SIG-M5 treated with dmso at 0.1 percent for 504 hours (cell line): ENCODE measurements around the gene CD2BP2.
"Not testable (repeated sequence)": the region's sequence is repeated elsewhere in the genome, so short reads cannot be mapped to it uniquely, and the experiment has no call there.

Source experiments
- DNase-seq: peaks from one replicate; lab custom pipeline; 2025; ENCODE audit not compliant: unreplicated experiment; lab: John Stamatoyannopoulos, UW

CD2BP2 gene

GRCh38 chr16:30355144-30355953, at the start of gene CD2BP2:
TSS of gene CD2BP2 (minus strand) at chr16:30355308. CDS start at chr16:30354681, 627 bp downstream.
- peak; percentile 99 for DNase-seq

GRCh38 chr16:30401768-30402425, 46.8 kb upstream of the CD2BP2 start:
- DNase-seq, result no peak

GRCh38 chr16:30399435-30400186, 44.5 kb upstream of the CD2BP2 start:
- DNase-seq, result no peak

DNA sequence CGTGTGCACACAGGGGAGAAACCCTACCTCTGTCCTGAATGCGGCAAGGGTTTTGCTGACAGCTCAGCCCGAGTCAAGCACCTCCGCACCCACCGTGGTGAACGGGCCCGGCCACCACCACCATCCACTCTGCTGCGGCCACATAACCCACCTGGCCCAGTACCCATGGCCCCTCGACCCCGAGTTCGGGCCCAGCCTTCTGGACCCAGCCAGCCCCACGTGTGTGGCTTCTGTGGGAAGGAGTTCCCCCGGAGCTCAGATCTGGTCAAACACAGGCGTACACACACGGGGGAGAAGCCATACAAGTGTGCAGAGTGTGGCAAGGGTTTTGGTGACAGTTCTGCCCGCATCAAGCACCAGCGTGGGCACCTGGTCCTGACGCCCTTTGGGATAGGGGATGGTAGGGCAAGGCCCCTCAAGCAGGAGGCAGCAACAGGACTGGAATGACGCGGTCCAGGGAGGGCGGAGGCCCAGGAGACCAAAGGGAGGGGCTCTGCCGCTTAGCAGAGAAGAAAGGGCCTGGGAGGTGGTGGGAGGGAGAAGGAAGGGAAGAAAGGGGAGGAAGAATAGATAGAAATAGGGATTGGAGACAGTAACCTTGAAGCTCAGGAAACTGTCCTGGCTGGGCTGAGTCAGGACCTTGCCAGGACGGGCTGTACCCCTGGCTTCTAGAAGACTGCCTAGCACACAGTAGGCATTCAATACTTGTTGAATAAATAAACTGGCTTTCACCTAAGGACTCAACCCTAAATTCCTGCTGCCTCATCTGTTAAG, 43.7 kb upstream of the CD2BP2 start:
- DNase-seq, result no peak

DNA sequence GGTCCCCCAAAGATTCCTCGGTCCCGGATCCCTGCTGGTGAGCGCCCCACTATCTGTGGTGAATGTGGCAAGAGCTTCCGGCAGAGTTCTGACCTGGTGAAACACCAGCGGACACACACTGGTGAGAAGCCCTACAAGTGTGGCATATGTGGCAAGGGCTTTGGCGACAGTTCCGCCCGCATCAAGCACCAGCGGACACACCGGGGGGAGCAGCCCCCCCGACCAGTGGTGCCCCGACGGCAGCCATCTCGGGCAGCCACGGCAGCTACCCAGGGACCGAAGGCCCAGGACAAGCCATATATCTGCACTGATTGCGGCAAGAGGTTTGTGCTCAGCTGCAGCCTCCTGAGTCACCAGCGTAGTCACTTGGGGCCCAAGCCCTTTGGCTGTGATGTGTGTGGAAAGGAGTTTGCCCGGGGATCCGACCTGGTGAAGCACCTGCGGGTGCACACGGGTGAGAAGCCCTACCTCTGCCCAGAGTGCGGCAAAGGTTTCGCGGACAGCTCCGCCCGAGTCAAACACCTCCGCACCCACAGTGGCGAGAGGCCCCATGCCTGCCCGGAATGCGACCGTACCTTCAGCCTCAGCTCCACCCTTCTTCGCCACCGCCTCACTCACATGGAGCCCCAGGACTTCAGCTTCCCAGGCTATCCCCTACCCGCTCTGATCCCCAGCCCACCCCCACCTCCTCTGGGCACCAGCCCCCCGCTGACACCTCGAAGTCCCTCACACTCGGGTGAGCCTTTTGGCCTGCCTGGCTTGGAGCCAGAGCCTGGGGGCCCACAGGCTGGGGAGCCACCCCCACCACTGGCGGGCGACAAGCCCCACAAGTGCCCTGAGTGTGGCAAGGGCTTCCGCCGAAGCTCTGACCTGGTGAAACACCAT, 42.9 kb upstream of the CD2BP2 start:
- no peak for DNase-seq

- DNase-seq, result no peak
These were observed 41.9 kb upstream of the CD2BP2 start for GRCh38 chr16:30397056-30397455.

DNA sequence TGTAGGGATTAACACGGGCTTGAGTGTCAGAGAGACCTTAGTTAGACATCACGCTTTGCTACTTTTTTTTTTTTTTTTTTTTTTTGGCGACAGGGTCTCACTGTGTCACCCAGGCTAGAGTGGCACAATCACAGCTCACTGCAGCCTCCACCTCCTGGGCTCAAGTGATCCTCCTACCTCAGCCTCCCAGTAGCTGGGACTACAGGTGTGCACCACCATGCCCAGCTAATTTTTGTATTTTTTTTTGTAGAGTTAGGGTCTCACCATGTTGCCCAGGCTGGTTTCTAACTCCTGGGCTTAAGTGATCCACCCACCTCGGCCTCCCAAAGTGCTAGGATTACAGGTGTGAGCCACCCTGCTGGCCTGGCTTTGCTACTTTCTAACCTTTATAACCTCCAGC, 41.5 kb upstream of the CD2BP2 start:
- not testable (repeated sequence) for DNase-seq

GRCh38 chr16:30395992-30396585, 41.0 kb upstream of the CD2BP2 start:
- no peak for DNase-seq

DNA sequence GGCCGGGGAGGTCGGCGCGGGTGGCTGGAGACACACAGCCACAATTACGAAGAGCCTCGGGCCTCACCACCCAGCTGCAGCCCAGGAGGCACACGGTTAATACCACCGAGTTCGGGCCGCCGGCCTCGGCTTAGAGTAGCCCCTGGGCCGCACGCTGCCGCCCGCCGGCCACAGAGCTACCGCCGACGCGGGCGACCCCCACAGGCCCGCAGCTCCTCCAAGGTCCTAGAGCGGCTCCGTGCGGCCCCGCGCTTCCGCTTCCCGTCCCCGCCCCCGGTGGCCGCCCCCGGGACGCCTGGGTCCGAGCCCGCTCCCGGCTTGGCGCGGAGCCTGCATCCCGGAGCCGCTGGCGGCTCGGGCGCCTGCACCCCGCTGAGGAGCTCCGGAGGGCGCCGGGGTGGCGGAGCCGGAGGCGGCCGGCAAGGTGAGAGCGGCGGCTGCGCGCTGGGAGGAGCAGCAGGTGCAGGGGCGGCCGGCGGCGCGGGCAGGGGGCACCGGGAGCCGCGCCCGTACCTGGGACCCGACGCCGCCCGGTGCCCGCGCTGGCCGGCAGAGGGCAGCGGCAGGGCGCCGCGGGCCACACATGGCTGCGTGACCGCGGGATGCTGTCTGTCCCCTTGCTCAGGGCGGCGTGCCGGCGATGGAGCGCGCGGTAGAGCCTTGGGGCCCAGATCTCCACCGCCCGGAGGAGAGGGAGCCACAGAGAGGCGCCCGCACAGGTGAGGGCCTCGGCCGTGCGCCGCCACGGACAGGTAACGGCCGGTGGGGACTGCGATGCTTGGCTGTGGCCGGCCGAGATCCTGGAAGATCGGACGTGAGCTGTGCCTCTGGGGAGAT, 40.3 kb upstream of the CD2BP2 start, which contains the start of gene ZNF48:
TSS of gene ZNF48 (plus strand) at position 266 of the 837 bp plus-strand sequence. CDS start at position 641, 375 bp downstream.
- DNase-seq, result peak; percentile 78

GRCh38 chr16:30394592-30395154, 39.6 kb upstream of the CD2BP2 start:
- no peak for DNase-seq

- no peak for DNase-seq
These were observed 28.4 kb upstream of the CD2BP2 start for GRCh38 chr16:30383521-30383920.

GRCh38 chr16:30382111-30382881, 27.2 kb upstream of the CD2BP2 start, which contains the start of gene SEPTIN1:
TSS of gene SEPTIN1 (minus strand) at chr16:30382561. CDS start at chr16:30382542, 19 bp downstream.
- DNase-seq, result no peak

DNA sequence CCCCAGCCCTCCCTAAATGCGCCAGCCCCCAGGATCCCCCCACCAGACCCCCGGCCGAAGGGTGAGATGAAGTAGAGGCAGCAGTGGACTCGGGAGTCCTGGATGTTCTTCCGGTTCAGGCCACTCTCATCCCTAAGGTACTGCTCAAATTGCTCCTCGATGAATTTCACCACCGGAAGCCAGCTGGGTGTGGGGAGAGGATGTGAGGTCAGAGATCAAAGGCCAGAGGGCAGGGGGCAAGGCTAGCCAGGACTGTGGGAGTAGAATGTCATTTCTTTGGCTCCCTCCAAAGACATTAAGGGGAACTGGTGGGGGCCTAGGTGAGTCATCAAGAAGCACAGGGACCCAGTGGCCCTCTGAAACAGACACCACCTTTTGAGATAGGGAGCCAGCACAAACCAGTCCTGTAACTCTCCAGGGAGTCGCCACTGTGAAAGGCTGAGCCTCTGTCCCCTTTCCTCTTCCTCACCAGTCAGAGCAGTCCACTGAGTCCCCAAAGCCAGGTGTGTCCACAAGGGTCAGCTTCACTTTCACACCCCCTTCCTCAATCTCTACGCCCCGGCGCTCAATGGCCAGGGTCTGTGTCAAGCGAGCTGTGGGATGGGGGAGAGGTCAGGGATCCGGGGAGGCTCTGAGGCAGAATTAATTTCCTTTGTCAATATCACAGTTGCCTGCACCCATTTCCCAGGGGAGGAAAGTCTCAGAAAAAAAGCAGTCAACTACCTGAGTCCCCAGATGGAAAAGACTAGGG, 26.4 kb upstream of the CD2BP2 start:
- no peak for DNase-seq

DNA sequence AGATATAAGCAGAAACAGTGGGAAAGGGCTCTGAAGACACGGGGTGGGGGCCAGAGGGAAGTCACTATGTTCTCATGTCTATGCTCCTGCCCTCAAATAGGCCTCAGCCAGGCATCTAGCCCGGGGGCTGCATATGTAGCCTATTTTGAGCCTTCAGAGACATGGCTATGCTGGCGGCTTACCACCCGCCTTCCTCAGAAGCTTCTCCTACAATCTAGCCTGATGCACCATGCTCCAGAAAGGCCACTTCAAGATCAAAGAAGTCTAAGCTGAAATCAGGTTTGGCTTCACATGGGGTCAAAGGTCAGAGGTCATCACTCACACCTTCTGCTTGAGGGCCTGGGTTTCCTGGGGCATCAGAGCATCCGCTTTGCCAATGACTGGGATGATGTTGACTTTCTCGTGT, 25.7 kb upstream of the CD2BP2 start:
- no peak for DNase-seq

- DNase-seq, result no peak
These were observed 25.1 kb upstream of the CD2BP2 start for GRCh38 chr16:30380072-30380802.
